GM19035 (cell line): ENCODE measurements around the gene ACVRL1.

Experiments
- ATAC-seq: cut with Tn5 transposase; IDR thresholded peaks from one replicate; pipeline ENCODE4 v1.9.1; 2021; ENCODE audit not compliant: unreplicated experiment

ACVRL1 gene

DNA sequence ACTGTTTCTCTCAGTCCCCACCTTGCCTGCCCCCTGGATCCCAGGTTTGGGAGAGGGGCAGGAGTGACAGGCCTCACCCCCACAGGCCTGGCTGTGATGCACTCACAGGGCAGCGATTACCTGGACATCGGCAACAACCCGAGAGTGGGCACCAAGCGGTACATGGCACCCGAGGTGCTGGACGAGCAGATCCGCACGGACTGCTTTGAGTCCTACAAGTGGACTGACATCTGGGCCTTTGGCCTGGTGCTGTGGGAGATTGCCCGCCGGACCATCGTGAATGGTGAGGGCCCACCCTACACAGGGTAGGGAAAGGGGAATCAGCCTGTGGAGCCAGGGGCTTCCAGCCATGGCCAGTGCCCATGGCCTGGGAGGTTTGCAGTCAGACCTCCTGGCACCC is 8.6 kb downstream of the ACVRL1 start:
- no peak for ATAC-seq

DNA sequence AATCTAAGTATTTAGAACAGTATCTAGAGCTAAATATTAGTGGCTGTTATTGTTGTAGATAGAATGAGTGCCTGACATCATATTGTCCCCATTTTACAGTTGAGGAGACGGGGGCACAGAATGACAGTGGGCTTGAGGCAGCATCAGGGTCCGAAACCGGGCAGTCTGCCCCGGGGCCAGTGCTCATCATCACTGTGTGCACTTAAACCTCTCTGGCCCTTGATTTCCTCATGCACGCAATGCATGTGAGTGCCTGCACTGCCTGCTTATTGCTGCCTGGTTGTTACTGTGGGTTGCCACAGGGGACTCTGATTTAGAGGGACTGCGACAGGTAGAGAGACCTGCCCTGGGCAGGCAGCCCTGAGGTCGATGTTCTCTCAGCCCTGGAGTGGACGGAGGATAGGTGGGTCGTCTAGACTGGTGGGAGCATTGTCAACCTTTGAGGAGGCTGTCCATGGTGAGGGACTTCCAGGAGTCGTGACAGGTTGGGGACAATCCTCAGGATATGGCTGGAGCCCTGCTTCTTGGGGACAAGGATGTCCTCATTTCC is 9.8 kb downstream of the ACVRL1 start:
- ATAC-seq: no peak

DNA sequence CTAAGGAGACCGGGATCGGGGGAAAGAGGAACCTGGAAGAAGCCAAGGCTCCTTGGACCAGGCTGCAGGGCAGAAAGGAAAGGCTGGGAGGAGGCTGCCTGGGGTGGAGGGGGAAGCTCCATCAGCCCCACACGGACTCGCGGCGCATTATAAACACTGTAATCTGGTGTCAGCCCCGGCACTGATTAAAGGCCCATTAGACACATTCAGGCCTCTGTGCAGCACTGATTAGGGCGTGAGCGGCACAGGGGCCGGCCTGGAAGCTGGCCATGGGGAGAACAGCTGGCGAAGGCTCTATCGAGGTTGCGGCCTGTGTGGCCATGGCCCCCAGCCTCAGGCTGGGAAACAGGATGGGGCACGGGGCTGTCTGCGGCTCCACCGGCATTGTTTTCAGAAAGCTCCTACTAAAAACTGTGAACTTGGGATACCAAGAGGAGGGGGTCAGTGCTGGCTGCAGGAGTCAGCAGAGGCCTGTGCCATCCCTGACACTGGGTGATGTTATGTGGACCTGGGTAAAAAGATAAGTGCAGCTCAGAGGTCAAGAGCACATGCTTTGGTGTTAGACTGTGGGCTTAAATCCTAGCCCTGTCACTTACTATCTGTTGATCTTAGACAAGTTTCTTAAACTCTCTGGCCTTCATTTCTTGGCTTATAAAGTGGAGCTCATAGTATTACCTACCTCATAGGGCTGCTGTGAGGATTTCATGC is 10.6 kb downstream of the ACVRL1 start:
- ATAC-seq: no peak

DNA sequence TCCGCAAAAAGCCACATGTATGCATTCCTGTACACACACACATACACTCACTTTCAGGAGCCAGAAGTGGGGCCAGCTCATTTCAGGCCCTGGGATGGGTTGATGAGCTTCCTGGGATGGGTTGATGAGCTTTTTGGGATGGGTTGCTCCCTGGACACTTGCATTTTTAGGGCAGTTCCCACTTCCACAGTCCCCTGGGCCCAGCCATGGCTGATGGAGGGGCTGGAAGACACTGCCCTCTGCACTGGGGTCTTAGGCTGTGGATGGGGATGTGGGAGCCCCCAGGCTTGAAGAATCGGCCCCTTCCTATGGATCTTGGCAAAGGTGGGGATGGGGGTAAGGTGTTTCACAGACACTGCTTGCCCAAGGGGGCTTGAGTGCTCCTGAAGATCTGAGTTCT is 12.7 kb downstream of the ACVRL1 start:
- no peak for ATAC-seq

DNA sequence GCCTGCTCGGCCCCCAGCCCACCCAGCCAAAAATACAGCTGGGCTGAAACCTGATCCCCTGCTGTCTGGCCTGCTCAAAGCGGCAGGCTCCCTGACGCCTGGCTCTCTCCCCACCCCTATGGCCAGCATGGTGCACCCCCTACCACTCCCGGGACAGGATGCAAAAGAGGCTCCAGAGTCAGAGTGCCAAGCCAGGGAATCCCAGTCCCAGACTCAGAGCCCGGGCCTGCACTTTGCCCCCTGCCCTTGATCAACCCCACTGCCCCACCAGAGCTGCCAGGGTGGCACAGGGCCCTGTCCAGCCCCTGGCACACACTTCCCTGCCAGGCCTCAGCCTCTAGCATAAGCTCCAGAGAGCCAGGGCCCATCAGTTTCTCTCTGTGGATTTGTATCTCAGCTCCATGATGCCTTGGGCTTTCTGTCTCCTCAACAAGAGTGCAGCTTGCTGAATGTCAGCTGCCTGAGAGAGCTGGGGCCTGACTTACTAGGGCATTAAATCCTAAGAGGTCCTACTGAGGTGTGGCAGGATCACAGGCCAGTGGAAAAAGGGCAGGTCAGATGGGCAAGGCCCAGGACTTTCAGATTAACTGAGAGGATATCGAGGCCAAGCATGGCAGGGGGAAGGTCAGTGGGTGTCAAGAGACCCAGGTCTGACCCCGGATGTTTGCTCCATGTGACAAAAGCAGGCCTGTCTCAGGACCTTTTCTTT is 13.9 kb downstream of the ACVRL1 start:
- ATAC-seq: no peak

DNA sequence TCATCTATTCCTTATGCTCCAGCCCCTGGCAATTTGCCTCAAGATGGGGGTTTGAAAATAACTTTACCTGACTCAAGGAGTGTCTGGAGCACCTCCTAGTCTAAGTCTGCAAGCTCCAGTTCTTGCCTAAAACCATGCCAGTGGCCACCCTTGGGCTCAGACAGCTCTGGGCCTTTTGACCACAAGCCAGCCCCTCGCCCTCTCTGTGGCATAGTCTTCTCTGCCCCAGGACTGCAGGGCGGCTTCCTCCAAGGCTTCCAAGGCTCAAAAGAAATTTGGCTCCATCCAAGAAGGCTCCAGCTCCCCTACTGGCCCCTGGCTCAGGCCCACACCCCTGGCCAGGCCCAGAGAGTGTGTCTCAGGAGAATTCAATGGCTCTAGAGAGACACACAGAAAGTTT is 14.8 kb downstream of the ACVRL1 start:
- ATAC-seq: no peak

DNA sequence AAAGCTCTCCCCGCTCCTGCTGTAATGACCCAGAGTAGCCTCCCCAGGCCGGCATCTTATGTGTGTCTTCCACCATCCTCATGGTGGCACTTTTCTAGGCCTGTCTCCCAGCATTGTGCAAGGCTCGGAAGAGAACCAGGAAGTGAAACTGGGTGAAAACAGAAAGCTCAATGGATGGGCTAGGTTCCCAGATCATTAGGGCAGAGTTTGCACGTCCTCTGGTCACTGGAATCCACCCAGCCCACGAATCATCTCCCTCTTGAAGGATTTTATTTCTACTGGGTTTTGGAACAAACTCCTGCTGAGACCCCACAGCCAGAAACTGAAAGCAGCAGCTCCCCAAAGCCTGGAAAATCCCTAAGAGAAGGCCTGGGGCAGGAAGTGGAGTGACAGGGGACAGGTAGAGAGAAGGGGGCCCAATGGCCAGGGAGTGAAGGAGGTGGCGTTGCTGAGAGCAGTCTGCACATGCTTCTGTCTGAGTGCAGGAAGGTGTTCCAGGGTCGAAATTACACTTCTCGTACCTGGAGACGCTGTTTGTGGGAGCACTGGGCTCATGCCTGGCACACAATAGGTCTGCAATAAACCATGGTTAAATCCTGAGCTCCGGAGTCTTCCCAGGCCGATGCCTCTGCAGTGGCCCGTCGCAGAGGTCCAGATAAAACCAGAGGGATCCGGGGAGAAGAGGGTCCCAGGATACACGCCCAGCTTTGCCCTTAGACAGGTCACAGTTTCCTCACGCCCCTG is 15.6 kb downstream of the ACVRL1 start:
- ATAC-seq: no peak

DNA sequence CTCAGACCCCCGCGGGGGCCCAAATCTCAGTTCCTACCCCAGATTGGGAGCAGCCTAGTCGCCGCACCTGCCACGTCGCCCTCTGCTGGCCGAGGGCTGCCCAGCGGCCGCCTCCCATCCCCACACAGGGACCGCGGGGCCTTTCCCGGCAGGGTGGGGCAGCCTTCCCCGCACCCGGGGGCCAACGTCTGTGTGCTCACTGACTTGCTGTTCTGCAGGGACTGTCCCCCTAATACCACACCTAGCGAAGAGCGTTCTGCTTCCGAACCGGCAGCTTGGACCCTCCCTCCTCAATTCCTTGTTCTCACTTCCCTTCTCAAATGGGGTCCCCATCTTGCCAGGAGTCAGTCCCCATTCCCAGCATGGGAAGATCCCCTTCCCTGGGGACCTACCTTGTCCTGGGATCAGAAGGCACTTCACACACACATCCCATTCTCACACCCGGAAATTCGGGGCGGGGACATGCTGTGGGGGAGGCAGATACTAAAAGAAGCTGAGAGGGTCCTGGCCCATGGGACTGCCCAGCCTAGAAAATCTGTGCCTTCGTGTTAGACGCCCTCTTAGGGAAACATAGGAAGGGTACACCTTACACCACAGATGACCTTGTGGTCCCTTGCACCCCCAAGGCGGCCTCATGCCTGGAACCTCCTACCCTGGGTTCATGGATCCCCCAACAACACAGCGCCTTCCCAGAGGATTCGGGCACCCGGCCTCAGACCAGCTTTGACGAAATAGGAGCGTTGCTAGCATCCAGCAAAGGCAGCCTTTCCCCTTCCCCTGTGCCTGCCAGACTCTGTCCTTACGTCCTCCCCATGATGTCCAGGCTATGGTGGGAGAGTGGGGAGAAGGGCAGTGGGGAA is 16.4 kb downstream of the ACVRL1 start:
- ATAC-seq: no peak

DNA sequence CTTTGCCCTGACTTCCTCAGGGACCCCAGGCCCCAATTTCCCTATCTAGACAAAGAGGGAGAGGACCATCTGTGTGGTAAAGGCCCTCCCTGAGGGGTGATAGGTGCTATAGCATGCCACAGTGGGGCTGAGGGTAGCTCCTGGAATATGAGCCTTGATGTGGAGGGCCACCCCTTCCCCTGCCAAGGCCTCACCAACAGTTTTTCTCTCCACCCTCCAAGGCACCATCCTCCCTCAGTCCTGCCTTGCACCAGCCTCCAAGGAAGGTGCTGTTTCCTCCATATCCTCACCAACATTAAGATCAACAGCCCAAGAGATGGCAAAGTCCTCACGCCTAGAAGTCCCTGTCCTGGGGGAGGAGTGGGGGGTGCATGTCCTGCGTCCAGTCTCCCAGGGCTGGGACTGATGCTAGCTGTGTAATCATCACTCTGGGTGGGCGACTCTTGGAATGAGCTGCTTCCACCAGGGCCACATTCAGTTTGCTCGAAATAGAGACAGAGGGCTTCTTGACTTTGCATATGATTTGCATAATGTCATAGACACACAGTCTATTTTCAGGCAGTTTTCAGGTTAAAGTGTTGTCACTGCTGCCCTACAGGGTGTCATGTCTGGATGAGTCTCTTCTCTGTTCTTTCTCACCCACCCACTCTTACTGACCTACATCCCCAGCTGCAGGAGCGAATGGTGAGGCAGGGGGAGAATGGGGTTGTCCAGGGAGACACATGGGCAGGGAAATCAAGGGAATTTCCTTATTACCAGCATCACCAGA is 17.4 kb downstream of the ACVRL1 start:
- ATAC-seq: peak; percentile 67

DNA sequence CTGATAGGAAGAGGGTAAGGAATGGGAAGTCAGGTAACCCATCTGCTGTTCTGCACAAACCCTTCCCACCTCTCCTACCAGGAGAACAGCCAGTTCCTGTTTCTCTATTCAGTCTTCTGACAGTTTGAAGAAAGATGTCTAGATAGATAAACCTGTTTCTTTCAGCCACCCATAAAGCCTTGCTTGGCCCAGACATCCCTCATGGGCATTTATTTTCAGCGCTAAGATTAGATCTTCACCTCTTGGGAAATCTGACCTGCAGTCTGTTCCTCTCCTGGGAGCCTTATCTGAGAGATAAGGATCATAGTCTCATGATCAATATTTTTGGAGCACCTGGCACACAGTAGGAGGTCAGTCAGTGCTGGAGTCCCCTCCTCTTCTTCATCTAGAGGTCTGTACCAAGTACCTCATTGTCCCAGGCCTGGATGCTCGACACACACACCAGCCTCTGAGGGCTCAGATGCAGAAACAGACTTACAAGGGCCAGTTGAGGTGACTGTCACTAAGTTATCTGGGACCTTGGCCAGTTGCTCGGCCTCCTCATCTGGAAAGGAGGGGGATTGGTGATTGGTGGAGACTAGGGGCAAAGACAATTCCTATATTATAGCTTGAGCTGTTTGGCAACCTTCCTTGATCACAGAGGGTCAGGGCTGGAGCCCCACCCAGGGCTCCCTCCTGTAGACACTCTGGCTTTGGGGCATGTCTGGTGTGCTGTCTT is 18.2 kb downstream of the ACVRL1 start:
- ATAC-seq: no peak

DNA sequence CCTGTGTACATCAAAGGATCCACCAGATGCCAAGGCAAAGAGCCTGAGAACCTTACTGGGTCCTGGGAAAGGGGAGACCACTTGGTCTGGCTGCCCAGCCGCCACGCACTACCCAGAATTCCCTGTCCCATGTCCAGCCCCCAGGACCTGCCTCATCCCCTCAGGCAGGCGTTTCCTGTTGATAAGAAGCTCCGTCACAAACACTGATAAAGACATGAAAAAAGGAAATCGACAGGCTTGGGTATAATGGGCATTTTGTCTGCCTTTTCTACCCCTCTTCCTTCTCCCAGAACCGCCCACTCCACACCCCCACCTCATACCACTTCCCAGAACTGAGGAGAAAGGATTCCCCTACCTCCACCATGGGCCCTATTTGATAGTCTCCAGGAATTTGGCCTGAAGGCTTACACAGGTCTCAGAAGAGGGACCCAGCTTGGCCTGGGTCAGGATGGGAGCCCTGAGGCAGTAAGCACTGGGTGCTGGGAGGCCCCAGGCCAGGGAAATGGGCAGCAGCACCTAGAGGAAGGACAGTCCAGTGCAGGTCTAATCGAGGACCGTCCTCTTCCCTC is 18.8 kb downstream of the ACVRL1 start:
- ATAC-seq: no peak

DNA sequence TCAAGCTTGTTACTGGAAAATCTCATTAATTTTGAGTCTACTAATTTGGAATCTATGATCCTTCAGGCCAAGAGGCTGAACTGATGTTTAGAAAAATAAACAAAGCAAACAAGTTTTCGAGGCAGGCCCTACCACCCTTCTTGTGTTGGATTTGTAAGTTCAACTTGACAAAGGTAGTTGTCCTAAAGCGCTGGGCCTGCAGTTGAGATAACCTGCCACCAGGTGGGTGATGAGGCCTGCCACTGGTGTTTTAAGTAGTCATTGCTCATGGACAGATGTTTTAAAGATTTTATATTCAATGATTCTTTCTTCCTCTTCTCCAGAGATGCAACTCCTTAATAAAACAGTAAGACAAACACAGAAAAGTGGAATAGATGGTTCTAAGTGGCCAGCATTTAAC is 19.4 kb downstream of the ACVRL1 start:
- no peak for ATAC-seq

DNA sequence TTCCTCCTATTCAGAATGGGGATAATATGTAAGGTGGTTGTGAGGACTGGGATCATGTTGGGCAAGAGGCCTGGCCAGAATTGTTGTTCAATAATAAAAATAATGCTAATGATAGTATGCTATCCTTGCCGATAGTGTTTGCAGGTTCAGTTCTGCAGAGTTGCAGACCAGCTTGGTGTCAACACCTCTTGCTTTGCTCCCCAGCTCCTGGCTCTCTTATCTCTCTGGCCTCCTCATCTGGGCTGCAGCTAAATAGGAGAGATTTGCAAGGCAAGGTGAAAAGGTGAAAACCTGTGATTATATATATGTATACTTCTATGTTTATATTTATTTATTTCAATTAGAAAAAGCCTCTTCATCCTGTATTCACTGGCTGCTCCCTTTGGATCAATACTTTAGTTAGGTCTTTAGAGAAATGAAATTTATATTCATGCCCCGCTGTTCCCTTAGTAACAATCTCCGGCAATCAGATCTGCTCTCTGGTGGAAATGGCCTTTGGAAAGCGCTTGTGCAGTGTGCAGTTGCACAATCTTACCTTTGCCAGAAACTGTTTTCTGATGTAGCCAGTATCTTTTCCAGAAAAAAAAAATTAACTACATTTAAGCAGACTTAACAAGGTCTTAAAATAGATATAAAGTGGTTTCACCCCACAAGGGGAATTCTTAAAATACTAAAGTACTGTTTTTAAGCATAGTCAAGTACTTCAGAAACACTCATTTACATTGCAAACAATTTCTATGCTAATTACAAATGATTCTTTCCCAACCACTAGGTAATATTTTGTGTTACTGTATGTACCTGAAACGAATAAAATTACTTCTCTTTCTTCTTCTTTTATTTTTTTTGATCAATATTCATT is 25.1 kb downstream of the ACVRL1 start:
- ATAC-seq: no peak

DNA sequence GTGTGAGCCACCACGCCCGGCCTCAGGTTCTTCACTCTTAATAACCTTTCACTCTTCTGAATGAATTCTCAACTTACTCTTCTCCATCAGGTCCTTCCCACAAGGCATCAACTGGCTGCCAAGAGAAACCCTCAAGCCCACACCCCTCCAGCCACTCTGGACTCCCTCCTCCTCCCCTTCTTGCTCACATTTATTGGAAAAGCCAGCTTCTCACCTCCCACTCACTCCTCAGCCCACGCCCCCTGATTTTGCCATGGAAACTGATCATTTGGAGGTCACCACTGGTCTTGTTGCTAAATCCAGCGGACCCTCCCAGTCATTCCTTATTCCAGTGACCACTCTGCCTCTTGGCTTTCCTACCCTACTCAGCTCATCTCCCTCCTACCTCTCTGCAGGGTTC is 26.8 kb downstream of the ACVRL1 start:
- no peak for ATAC-seq

DNA sequence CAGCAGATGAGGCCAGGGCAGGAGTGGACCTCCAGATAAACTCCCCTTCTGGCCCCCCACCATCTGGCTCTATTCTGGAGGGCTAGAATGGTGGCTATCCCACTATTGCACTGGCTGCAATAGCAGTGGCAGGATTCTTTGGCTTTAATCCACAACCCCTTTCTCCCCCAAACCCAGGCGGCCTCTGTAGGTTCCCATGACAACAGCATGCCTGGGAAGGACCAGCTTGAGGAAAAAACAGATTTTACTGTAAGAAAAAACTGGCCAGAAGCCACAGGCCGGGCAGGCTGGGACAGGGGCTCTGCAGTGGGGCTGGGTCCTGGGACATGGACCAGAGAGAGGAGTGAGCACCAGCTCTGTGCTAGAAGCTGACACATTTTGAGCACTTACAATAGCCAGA is 30.6 kb downstream of the ACVRL1 start:
- no peak for ATAC-seq

DNA sequence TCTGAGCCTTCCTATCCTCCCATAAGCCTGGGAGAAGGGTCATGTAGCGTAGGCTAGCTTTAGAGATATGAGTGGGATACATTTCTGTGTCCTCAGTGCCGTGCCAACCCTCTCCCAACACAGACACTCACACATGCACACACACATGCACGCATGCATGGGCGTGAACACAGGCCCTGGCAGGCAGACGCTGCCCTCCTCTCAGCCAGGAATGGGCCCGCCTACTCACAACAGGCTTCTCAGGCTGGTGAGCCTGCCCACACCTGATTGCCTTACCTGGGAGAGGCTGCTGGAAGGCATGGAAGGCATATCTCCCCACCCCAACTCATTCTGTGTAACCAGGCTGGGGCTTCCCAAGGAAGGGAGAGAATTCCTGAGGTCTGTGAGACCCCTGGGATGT is 31.4 kb downstream of the ACVRL1 start:
- ATAC-seq: no peak

DNA sequence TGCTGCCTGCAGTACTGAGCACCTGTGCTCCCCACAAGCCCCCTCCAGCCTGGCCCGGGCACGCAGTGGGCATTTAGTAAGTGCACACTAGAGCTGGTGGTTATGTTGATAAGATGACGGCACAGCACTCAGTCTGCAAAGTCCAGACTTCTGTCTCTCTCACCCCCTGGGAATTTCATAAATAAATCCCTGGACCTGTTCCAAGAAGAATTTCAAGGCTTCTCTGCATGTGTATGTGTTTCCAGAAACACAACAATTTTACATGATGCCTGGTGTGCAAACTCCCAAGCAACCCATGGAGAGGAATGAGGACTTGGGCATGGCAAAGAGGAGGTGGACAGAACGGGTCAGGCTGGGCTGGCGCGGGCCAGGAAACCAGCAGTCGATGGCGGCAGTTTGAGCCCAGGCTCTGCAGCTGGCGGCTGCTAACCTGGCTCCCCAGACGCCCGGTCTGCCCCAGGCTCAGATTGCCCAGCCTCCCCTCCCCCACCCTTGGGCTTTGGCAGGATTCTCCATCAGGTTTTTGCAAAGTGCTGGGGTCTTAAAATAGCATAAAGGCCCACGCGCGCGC is 33.8 kb downstream of the ACVRL1 start:
- no peak for ATAC-seq

DNA sequence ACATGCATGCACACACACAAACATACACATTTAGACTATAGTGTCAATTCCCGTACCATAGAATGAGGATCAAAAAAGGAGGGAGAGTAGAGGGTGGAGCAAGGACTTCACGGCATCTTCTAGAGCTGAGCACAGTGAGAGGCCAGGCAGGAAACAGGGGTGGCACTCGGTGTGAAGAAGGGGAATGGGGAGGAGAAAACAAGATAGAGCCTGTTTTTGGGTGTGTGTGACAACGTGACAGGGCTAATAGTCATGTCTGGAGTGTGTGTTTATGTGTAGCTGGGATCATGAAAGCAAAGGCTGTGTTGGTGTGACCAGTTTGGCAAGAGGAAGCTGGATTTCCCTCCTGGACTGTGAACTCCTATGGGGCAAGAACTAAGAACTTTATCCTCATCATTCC is 34.3 kb downstream of the ACVRL1 start:
- ATAC-seq: no peak
